Stimulated activated CD4-positive, alpha-beta T cell treated with anti-CD3 and anti-CD28 coated beads, TNF-alpha, amount 100 ng/mL, for 1 hour (primary cell): ENCODE data around the gene PBX1.

ENCODE experiments used
- DNase-seq, 3 donors: peaks; one replicate each; pipeline ENCODE4 v3.0.0-alpha.2; 2020; ENCODE audit warnings: low read depth in 3 of 3, low spot score in 1 of 3

PBX1 gene

DNA sequence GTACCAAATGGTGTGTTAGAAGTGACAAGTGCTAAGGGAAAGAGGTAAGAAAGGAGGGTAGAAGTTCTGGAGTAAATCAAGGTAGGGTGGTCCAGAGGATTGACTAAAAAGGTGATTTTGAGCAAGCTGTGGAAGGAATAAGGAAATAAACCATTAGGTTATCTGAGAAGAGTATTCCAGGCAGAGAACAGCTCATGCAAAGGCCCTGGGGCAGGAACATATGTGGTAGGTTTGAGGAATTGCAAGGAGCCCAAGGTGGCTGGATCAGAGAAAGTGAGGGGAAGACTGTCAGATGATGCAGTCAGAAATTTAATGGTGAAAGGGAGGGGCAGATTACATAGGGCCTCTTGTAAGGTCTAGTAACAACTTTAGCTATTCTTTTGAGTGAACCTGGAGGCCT is 302.6 kb downstream of the PBX1 start:
- DNase-seq = no peak

DNA sequence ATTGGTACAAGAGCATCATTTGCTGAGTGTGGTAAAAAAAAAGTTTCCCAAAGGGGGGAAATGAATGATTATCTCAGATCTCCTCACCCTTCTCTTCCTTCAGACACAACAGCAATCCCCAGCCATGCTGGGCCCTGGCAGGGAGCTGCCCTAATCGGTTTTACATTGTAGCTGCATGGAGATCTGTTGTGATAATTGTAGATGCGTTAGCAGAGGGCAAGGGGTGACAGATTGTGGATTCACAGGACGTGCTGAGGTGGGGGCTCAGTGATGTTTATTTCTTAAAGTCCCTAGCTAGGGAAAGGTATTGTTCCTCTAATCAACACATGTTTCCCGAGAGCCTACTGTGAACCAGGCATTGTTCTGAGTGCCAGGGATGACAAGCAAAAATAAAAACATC is 304.1 kb downstream of the PBX1 start:
- DNase-seq = no peak

DNA sequence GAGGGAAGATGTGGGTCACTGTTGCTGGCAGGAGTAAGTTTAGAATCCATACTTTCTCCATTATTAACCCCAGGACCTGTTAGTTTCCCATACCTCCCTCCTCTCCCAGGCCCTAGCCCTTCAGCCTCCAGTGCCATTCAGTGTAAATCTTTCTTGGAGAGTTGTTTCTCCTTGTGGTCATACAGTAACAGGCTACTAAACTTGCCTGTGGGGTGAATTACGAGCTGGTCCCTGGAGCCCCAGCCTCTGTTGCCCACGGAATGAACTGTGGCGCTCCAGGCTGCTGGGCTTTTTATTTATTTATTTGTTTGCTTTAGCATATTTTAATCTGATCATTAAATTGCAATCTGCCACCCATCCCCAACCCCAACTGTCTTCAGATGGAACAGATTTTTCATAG is 305.2 kb downstream of the PBX1 start:
- DNase-seq = no peak

DNA sequence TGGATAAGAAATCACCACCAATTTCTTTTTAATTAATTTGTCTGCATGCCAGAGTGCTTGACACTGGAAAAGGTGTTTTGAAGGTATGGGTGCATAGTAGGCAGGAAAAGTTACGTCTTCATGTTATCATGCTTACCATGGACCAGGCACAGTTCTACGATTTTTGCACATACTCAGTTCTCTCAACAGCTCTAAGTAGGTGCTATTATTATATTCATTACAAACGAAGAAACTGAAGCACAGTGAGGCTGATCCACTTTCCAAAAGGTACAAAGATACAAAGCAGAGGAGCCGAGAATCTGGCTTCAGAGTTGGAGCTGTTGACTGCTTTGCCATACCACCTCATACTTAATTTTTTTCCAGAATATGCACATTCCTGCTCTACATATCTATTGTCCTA is 306.4 kb downstream of the PBX1 start:
- DNase-seq = no peak

DNA sequence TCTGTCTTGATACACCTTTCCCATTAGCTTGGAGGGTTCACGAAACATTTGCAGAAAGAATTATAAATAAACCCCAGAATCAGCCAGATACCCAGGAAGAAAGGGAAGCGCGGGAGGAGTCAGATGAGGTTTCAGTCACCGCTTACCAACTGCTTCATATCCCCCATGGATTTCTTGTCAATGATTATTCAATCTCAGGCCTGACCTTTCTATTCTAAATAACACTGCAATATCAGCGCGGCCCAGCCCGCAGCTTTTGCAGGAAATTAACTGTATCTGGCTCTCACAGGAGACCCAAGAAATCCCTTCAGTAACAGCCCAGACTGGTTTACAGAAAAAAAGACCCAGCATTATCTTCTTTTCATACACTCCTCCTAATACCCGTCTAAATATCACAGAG is 308.6 kb downstream of the PBX1 start:
- no peak for DNase-seq

DNA sequence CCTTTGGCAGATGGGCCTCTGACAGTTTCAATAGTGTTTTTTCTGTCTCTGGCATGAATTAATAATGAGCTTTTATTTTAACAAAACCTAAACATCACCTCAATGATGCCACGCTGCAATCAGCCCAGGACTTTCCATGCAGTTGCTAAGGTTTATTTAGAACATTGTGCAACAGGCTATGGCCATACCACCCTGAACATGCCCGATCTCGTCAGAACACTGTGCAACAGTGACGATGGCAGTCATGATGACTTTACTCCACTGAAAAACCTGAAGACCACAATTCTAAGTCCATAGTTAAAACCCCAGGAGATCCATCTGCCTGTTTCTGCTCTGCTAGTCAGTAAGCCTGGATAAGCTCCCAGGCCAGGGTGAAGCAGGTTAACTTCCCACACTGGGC is 310.0 kb downstream of the PBX1 start:
- DNase-seq = no peak

DNA sequence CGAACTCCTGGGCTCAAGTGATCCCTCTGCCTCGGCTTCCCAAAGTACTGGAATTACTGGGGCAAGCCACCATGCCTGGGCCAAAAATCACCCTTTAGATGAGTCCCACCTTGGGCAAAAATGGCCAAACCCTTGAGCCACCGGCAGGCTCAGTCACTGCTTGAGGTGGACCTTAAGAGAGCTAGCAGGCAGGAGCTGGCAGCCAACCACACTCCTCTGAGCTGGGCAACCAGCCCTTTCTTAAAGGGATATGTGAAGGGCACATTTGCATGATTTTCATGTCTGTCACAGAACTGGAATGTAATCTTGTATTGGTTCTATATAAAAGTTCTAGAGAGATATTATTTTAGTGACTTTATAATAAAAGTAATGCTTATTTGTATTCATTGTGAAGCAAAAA is 316.5 kb downstream of the PBX1 start:
- DNase-seq = no peak

DNA sequence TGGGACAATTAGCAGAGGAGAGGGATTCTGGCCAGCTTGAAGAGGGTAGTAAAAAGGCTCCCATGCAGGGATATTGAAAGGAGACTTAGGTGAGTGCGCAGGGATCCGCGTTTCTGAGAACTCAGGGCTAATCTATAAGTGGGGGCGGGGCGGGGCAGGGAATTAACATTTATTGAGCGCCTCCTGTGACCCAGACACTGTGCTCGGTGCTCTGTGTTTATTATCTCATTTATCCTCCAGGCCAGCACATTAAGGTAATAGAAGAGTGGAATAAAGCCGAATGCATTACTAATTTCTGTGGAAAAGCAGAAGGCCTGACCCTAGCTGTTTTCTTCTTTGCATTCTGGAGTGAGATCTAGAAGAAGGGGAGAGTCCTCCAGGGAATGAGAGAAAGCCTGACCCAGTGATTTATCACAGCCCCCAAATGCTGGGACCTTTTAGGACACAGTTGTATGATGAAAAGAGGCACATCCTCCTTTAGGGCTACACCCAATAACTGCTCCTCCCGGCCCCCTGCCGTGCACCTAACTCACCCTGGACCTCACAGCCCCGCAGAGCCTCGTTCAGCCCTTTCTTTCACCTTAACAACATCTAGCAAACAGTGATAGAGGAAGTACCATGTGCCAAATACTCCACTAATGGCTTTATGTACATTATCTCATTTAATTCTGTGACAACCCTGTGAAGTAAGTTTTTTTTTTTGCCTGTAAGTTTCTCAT is 317.6 kb downstream of the PBX1 start:
- DNase-seq = no peak

DNA sequence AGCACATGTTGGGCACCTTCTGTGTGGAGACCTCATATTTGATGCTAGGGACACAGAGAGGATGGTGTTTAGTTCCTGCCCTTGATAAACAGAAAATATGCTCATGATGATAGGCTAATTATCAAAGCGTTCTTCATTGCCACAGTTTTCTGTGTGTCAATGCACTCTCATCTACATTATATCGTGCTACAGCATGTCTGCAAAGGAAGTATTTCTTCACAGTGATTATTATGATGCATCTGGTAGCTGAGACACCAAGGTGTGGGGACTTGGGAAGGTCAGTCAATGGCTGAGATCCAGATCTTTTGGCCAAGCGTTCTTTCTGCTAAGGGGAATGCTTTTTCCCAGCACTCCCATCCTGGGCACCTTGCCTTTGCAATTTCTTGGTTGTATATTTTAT is 321.2 kb downstream of the PBX1 start:
- DNase-seq = no peak

DNA sequence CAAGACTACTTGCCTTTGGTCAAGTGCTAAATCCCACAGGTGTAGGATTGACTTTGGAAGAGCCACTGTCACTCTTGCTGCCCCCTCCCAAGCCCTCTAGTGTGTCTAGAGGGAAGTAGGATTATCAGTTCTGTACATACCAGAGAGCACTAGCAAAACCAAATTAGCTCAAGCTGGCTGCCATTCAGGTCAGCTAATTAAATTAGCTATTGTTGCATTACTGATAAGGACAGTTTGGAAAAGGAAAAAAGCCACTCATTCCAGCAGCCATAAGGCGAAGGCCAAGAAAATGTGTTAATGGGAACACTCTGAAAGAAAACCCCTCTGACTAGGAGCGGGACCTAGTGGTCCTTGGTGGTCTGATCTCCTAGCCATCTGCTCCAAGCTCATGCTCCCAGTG is 321.7 kb downstream of the PBX1 start:
- no peak for DNase-seq

DNA sequence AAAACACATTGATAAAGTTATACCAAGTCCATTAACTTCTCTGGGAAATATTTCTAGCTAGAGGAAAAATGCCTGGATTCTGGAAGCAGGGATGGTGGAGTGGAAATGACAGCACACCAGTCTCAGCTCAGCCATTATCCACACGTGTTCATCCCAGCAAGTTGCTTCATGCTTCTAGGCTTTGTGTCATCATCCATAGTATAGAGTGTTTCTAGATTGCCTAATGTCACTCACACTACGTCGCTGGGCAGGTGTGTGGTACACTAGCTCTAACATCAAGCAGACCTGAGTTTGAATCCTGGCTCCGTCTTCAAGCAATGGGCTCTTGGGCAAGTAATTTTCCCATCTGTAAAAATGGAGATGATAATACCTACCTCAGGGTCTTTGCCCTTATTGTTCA is 326.3 kb downstream of the PBX1 start:
- no peak for DNase-seq

DNA sequence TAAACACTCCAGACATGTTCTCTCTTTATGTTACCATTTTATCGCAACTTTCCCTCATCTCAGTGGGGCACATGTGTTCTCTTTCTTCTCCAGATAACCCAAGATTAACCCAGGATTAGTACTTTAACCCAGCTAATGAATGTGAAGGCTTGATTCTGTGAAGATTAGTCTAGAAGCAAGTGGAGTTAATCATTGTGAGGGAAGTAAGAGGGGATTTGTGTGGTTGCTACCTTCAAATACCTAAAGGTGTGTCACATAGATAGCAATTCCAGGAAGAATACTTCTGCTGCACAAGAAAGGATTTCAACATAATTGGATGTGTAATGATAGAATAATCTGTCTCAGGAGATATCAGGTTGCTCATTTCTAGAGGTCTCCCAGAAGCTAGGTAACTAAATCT is 327.1 kb downstream of the PBX1 start:
- DNase-seq = no peak

DNA sequence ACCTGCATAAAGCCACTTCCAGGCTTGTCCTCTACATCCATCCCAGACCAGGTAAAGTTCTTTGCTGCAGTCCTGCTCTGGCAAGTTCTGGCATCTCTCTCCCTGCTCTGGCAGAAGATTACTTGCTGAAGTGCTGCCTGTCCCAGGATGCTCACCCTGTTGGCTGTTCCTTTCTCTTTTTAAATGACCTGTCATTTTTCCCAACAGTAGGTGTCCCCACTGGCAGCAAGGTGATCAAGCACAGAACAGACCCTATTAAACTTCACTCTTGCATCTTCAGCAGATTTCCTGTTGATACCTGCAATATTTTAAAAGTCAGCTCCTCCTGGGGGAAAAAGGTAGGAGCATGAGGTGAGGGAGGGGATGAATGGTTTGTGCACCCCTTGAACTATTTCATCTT is 332.6 kb downstream of the PBX1 start:
- no peak for DNase-seq

DNA sequence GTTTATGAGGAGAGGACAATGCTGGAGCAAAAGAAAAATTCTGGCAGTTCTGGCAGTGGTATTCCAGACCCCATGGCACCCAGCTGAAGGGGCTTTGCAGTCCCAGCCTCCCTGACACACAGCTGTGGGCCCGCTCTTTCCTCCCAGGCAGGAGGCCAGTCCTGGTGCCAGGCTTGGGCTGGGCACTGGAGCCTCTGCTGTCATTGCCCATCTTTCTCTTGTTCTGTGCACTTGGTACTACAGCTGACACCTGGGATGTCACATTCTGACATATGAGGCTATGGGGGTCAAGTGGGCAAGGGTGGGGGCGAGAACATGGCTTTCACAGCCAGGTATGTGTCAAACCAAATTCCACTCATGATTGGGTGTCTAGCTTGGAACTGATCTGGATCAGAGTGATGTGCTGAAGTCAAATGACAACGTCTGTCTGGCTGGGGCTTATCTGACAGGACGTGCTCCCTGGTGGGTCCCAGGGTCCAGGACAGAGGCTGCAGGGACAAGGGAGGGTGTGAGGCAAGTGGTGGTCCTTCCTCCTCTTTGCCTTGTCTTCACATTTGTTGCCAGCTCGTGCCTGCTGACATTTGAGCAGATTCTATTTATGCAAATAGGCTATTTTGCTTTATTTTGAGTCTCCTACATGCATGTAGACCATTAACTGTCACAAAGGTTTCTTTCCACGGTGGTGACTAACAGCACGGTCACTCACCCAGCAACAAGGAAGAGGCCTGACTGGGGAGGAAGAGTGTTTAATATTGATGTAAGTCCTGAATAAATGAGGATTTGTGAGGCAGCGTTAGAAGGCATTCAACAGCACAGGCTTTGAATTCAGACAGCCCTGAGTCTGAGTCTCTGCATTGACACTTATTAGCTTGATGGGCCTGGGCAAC is 336.3 kb downstream of the PBX1 start:
- no peak for DNase-seq

DNA sequence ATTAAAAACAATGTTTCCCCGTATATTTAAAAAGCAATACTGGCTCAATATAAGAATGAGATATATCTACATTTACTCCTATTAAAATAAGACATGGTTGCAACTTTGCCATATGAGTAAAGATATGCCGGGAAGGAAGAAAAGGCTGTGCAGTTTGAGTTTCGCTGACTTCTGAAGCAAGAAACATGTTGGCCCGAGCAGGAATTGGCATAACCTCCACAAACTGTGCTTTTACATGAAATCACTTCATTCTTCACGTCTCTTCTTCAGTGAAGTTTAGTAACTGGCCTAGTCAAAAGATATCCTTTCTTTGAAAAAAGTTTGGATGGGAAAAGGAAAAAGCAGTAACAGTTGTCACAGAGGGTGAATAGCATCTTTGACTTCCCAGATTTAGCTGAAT is 342.0 kb downstream of the PBX1 start:
- no peak for DNase-seq
